ENCODE data around the gene DCTPP1.
"Not testable (repeated sequence)": the region's sequence is repeated elsewhere in the genome, so short reads cannot be mapped to it uniquely, and the experiment has no call there.

Gene DCTPP1

DNA sequence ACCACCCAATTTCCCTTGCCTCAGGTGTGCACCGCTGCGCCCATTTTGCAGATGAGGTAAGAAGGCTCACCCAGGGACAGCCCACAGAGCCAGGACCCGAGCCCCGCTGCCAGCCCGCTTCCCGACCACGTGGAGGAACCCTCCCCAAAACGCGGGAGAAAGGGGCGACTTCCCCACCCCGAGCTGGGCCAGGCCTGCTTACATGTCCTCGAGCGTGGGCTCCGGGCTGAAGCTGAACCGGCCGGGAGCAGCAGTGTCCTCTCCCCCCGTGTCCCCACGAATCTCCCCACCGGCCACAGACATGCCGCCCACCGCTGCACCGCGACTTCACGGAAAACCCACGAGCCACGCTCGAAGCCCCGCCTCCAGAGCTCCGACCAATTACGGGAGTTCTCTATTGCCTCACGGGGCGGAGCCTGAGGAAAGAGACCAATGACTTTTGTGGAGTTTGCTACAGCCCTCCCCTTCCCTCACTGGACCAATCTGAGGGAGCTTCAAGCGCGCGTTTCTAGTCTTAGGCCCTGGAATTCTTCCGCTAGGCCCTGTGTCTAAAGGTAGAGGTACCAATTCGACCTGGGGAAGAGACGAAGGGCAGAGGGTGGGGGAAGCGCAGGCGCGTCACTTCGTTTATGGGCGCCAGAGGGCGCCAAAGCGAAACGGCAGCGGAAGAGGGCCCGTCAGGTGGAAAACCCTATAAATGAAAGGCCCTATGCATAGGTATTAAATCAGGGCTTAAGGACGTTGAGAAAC, at the start of gene DCTPP1:
DCTPP1 (minus strand) TSS at position 353 of the 750 bp plus-strand sequence; CDS start at position 303, 50 bp downstream.
- ATAC-seq = peak; percentile 99

DNA sequence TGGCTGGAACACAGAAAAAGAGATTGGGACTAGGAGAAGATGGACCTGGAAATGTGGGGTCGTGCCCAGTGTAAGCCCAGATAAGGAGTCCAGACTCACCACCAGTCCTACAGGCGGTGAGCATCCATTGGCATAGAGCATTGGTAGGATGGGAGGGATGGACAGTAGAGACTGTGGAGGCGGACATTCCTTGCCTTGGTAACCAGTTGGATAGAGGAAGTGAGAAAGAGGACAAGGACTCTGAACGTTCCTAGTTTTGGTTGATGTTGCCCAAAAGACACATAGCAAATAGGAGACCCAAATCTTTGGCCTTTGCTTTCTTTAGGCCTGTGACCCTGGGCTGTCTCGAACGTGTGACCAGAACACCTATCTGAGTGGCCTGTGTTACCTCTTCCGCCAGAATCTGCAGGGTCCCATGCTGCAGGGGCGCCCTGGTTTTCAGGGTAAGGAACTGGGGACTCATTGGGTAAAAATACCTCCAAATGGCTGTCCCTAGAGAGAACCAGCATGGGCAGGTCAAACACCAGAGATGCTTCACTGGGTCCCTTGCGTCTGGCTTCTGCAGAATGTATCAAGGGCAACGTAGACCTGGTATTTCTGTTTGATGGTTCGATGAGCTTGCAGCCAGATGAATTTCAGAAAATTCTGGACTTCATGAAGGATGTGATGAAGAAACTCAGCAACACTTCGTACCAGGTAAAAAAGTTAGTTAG, 49.1 kb upstream of the DCTPP1 start:
- no peak for ATAC-seq
- TF ChIP-seq, protein P1, sequence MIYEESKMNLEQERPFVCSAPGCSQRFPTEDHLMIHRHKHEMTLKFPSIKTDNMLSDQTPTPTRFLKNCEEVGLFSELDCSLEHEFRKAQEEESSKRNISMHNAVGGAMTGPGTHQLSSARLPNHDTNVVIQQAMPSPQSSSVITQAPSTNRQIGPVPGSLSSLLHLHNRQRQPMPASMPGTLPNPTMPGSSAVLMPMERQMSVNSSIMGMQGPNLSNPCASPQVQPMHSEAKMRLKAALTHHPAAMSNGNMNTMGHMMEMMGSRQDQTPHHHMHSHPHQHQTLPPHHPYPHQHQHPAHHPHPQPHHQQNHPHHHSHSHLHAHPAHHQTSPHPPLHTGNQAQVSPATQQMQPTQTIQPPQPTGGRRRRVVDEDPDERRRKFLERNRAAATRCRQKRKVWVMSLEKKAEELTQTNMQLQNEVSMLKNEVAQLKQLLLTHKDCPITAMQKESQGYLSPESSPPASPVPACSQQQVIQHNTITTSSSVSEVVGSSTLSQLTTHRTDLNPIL (CRISPR knock-in tag; IDR thresholded peaks at IDR 0.05; ENCODE audit: low read depth) = no peak

More for the DNA sequence above, at the start of gene DCTPP1:
- TF ChIP-seq ZNF8 (CRISPR knock-in tag; IDR thresholded peaks at IDR 0.05) (no peak), ZNF70 (CRISPR knock-in tag; IDR thresholded peaks at IDR 0.05) (peak; percentile 68; the same call in 1 of the 2 replicates)
- TF ChIP-seq, protein P2, sequence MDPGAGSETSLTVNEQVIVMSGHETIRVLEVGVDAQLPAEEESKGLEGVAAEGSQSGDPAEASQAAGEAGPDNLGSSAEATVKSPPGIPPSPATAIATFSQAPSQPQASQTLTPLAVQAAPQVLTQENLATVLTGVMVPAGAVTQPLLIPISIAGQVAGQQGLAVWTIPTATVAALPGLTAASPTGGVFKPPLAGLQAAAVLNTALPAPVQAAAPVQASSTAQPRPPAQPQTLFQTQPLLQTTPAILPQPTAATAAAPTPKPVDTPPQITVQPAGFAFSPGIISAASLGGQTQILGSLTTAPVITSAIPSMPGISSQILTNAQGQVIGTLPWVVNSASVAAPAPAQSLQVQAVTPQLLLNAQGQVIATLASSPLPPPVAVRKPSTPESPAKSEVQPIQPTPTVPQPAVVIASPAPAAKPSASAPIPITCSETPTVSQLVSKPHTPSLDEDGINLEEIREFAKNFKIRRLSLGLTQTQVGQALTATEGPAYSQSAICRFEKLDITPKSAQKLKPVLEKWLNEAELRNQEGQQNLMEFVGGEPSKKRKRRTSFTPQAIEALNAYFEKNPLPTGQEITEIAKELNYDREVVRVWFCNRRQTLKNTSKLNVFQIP (CRISPR knock-in tag; IDR thresholded peaks at IDR 0.05; ENCODE audit: borderline replicate concordance, low read depth) = 0 out of 2 replicates have a peak, but pooled peaks have one; percentile 31

DNA sequence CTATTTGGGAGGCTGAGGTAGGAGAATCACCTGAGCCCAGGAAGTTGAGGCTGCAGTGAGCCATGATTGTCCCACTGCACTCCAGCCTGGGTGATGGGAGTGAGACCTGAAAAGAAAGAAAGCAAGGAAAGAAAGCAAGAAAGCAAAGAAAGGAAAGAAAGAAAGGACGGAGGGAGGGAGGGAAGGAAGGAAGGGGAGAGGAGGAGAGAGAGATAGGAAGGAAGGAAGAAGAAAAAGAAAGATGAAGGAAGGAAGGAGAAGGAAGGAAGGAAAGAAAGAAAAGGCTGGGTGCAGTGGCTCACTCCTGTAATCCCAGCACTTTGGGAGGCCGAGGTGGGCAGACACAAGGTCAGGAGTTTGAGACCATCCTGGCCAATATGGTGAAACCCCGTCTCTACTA, 47.9 kb upstream of the DCTPP1 start:
- not testable (repeated sequence) for ATAC-seq

DNA sequence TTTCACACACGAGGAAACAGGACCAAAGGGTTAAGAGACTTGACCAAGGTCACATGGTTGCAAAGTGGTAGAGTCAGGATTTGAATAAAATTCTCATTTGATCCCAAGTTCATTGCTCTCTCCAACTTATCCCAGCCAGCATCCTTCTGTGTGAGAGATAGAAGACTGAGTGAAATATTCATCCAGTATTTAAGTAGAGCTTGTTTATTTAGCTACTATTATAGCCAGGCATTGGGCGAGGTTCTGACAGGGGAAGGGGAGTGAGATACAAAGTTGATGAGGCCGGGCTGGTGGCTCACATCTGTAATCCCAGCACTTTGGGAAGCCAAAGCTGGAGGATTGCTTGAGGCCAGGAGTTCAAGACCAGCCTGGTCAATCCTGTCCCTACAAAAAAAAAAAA, 47.2 kb upstream of the DCTPP1 start:
- ATAC-seq = no peak
- TF ChIP-seq, protein P3, sequence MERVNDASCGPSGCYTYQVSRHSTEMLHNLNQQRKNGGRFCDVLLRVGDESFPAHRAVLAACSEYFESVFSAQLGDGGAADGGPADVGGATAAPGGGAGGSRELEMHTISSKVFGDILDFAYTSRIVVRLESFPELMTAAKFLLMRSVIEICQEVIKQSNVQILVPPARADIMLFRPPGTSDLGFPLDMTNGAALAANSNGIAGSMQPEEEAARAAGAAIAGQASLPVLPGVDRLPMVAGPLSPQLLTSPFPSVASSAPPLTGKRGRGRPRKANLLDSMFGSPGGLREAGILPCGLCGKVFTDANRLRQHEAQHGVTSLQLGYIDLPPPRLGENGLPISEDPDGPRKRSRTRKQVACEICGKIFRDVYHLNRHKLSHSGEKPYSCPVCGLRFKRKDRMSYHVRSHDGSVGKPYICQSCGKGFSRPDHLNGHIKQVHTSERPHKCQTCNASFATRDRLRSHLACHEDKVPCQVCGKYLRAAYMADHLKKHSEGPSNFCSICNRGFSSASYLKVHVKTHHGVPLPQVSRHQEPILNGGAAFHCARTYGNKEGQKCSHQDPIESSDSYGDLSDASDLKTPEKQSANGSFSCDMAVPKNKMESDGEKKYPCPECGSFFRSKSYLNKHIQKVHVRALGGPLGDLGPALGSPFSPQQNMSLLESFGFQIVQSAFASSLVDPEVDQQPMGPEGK (CRISPR knock-in tag; IDR thresholded peaks at IDR 0.05; ENCODE audit: borderline replicate concordance) = no peak
- TF ChIP-seq RARB (CRISPR knock-in tag; IDR thresholded peaks at IDR 0.05) (no peak), CSDC2 (CRISPR knock-in tag; IDR thresholded peaks at IDR 0.05) (no peak), ISL1 (CRISPR knock-in tag; IDR thresholded peaks at IDR 0.05) (no peak), ZFP3 (CRISPR knock-in tag; IDR thresholded peaks at IDR 0.05) (no peak)
- TF ChIP-seq, protein P1 (CRISPR knock-in tag; IDR thresholded peaks at IDR 0.05; ENCODE audit: low read depth) = no peak

DNA sequence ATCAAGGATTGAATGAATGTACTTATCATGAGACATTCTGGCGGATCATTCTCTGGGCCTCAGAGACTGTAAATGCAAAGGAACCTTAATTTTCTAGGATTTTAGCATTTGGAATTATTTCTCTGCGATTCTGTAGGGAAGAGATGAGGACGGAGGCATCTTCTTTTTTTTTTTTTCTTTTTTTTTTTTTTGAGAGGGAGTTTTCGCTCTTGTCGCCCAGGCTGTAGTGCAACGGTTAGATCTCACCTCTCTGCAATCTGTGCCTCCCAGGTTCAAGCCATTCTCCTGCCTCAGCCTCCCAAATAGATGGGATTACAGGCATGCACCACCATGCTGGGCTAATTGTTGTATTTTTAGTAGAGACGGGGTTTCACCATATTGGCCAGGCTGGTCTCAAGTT, 44.9 kb upstream of the DCTPP1 start:
- no peak for ATAC-seq
- TF ChIP-seq ZNF565 (CRISPR knock-in tag; conservative IDR thresholded peaks at IDR 0.05; ENCODE audit: low read depth) = no peak
- TF ChIP-seq, protein P1 (CRISPR knock-in tag; IDR thresholded peaks at IDR 0.05; ENCODE audit: low read depth) = no peak
- TF ChIP-seq, protein P2 (CRISPR knock-in tag; IDR thresholded peaks at IDR 0.05; ENCODE audit: borderline replicate concordance, low read depth) = no peak

DNA sequence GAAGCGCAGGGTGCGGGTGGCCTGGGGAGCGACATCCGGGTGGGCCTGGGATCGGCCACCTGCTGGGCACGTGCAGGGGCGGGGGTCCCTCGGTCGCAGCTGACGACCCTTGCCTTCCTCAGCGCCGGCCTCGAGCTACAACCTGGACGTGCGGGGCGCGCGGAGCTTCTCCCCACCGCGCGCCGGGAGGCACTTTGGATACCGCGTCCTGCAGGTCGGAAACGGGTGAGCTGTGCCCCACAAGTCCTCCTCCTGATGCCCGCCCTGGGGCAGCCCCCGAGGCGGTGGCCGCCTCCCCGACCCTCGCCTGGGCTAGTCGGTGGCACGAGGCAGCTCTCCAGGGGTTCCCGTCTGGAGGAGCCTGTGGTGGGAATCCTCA, 44.2 kb upstream of the DCTPP1 start:
- ATAC-seq = no peak
- no peak for TF ChIP-seq ISL1 (CRISPR knock-in tag; IDR thresholded peaks at IDR 0.05)
- TF ChIP-seq, protein P3 (CRISPR knock-in tag; IDR thresholded peaks at IDR 0.05; ENCODE audit: borderline replicate concordance) = no peak
- TF ChIP-seq CSDC2 (CRISPR knock-in tag; IDR thresholded peaks at IDR 0.05) = no peak
- no peak for TF ChIP-seq RARB (CRISPR knock-in tag; IDR thresholded peaks at IDR 0.05)
- TF ChIP-seq GLIS3 (CRISPR knock-in tag; IDR thresholded peaks at IDR 0.05) = no peak
- no peak for TF ChIP-seq ESRRG (CRISPR knock-in tag; IDR thresholded peaks at IDR 0.05)
- TF ChIP-seq SNAI2 (CRISPR knock-in tag; IDR thresholded peaks at IDR 0.05) = no peak
